DOHH2 (cell line): ENCODE data around the gene DAP.
"Not testable (repeated sequence)": the region's sequence is repeated elsewhere in the genome, so short reads cannot be mapped to it uniquely, and the experiment has no call there.

ENCODE experiments used
- H3F3A ChIP-seq: fragments of 200-600 bp; sonication (generic), shearing (Covaris generic); 2 replicates; pipeline ENCODE4 v1.6.0; 2016; ENCODE audit warnings: antibody characterized with exemption, mild to moderate bottlenecking; ENCODE audit not compliant: control insufficient read depth, insufficient read depth
- H3K27ac ChIP-seq: fragments of 200-600 bp; sonication (generic); 2 replicates; pipeline ENCODE4 v1.5.1; 2014; ENCODE audit warnings: low read depth, mild to moderate bottlenecking, low read length, moderate library complexity
- H3K27me3 ChIP-seq: fragments of 200-600 bp; sonication (generic); 2 replicates; pipeline ENCODE4 v1.6.1; 2014; ENCODE audit warnings: mild to moderate bottlenecking, low read length, mixed read lengths; ENCODE audit not compliant: control insufficient read depth
- H3K36me3 ChIP-seq: fragments of 200-600 bp; sonication (generic); 2 replicates; pipeline ENCODE4 v1.6.1; 2014; ENCODE audit warnings: mild to moderate bottlenecking, low read length, moderate library complexity, mixed read lengths; ENCODE audit not compliant: control insufficient read depth
- H3K4me1 ChIP-seq: fragments of 200-600 bp; sonication (generic); 2 replicates; pipeline ENCODE4 v1.6.1; 2014; ENCODE audit warnings: mild to moderate bottlenecking, low read length, mixed read lengths; ENCODE audit not compliant: control insufficient read depth
- H3K4me2 ChIP-seq: fragments of 200-600 bp; sonication (generic); 2 replicates; pipeline ENCODE4 v1.6.0; 2014; ENCODE audit warnings: mild to moderate bottlenecking, low read length, moderate library complexity
- H3K4me3 ChIP-seq: fragments of 200-600 bp; sonication (generic); 2 replicates; pipeline ENCODE4 v1.5.1; 2014; ENCODE audit warnings: mild to moderate bottlenecking, low read length, mixed read lengths
- H3K79me2 ChIP-seq: fragments of 200-600 bp; sonication (generic); 2 replicates; pipeline ENCODE4 v1.6.1; 2014; ENCODE audit warnings: mild to moderate bottlenecking, low read length, mixed read lengths; ENCODE audit not compliant: control insufficient read depth
- H3K9me2 ChIP-seq: fragments of 200-600 bp; sonication (generic); replicated peaks from 2 replicates; pipeline ENCODE4 v1.6.1; 2014; ENCODE audit warnings: mild to moderate bottlenecking, low read length, mixed read lengths; ENCODE audit not compliant: control insufficient read depth
- H3K9me3 ChIP-seq: fragments of 200-600 bp; sonication (generic); 2 replicates; pipeline ENCODE4 v1.6.1; 2014; ENCODE audit warnings: antibody characterized with exemption, low read length, mixed read lengths; ENCODE audit not compliant: control insufficient read depth, insufficient read depth
- H4K20me1 ChIP-seq: fragments of 200-600 bp; sonication (generic); 2 replicates; pipeline ENCODE4 v1.6.0; 2014; ENCODE audit warnings: low read depth, mild to moderate bottlenecking, antibody characterized with exemption, low read length, moderate library complexity; ENCODE audit not compliant: control insufficient read depth, insufficient read depth
- EZH2phosphoT487 ChIP-seq: fragments of 200-600 bp; sonication (generic); IDR thresholded peaks from 2 replicates; pipeline ENCODE4 v1.6.1; 2017; ENCODE audit warnings: borderline replicate concordance, mild to moderate bottlenecking, antibody characterized with exemption, low read length, moderate library complexity, mixed read lengths
- TF ChIP-seq, protein P1 (sequence below): fragments of 200-600 bp; sonication (generic); IDR thresholded peaks from one replicate; pipeline ENCODE4 v1.5.1; 2014; ENCODE audit warnings: antibody characterized with exemption, mild to moderate bottlenecking, low read depth, low read length; ENCODE audit not compliant: poor library complexity, severe bottlenecking

The DAP gene

DNA sequence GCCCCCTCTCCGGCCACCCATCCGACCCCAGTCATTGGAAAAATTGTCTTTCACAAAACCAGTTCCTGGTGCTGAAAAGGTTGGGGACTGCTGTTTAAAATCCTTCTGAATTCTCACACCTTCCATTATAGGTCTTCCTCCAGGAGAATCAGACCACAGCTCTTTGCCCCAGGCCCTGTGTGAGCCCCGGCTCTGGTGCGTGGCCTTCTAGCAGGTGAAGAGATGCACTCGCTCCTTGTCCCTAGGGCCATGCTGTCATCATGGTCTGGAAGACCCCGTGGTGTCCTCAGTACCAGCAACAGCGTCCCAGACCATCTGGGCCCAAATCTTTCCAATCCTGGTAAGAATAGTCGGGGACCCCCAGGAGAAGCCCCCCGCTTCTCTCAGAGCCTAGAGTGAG is 95.2 kb downstream of the DAP start:
- no peak overlapping the region for H3K27ac ChIP-seq
- H3K4me2 ChIP-seq = no peak overlapping the region
- H4K20me1 ChIP-seq = no peaks in the 10 kb centered on the region
- no peaks in the 10 kb centered on the region for H3K79me2 ChIP-seq
- no peaks in the 10 kb centered on the region for H3K9me3 ChIP-seq
- no peak for TF ChIP-seq EZH2phosphoT487
- TF ChIP-seq, protein P1, sequence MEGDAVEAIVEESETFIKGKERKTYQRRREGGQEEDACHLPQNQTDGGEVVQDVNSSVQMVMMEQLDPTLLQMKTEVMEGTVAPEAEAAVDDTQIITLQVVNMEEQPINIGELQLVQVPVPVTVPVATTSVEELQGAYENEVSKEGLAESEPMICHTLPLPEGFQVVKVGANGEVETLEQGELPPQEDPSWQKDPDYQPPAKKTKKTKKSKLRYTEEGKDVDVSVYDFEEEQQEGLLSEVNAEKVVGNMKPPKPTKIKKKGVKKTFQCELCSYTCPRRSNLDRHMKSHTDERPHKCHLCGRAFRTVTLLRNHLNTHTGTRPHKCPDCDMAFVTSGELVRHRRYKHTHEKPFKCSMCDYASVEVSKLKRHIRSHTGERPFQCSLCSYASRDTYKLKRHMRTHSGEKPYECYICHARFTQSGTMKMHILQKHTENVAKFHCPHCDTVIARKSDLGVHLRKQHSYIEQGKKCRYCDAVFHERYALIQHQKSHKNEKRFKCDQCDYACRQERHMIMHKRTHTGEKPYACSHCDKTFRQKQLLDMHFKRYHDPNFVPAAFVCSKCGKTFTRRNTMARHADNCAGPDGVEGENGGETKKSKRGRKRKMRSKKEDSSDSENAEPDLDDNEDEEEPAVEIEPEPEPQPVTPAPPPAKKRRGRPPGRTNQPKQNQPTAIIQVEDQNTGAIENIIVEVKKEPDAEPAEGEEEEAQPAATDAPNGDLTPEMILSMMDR = no peak
- no peak overlapping the region for H3K4me3 ChIP-seq
- no peaks in the 10 kb centered on the region for H3K9me2 ChIP-seq
- no peaks in the 10 kb centered on the region for H3K4me1 ChIP-seq
- H3F3A ChIP-seq = no peaks in the 10 kb centered on the region
- H3K36me3 ChIP-seq = no peaks in the 10 kb centered on the region
- H3K27me3 ChIP-seq = peaks cover 2% of the 10 kb centered on the region

DNA sequence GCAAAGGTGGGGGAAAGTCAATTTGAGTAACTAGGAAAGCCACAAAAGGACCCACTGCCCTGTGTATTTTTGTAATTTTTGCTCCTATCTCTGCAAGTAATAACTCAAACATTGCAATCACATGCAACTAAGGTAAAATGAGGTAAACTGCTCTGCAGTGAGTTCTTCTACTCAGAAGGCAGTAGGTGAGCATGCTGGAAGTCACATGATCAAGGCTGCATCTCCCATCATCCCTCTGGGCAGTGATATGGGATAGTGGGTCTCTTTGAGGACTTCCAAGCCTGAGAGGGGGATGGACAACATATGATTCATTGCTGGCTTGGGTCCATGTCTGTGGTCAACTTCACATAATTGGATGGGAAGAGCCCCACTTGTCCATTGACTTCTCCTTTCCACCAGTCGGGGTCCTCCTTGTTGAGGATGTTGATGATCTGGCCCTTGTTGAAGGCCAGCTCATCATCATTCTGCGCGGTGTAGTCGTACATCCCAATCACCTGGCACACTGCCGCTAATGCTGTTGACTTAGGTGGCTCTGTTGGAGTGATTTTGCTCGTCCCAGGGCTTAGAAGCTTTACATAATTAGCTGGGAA is 96.8 kb downstream of the DAP start:
- not testable (repeated sequence) for H3K27ac ChIP-seq, H4K20me1 ChIP-seq, H3F3A ChIP-seq, H3K4me1 ChIP-seq, H3K9me3 ChIP-seq, H3K27me3 ChIP-seq, H3K4me3 ChIP-seq, H3K36me3 ChIP-seq, H3K79me2 ChIP-seq, H3K4me2 ChIP-seq, H3K9me2 ChIP-seq

DNA sequence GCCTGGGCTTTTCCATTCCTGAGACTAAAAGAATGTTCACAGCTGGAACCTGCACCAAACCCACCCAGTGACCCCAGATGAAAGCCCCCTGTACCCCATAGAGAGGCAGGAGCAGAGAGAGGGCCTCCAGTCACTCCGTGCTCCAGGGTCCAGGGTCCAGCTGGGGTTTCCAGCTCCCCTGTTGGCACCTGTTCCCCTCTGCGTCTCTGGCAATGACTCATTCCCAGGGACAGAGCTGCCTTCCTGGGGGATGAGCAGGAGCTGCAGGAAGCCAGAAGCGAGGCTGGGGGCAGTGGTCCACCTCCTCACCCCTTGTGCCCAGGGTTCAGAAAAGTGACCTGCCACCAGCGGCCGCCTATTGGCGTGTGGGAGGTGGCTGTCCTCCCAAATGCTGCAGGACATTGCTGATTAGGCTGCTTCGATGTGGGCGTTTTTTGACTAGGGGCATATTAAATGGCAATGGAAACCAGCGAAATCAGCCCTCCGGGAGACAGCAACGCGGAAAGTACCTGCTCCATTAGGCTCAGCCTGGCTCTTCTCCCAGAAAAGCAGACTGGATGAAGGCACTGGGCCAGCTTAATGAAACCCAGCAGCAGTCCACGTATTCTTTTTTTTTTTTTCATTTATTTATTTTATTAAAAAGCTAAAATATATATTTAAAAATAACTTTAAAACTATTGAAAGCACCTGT is 97.4 kb downstream of the DAP start:
- Histone ChIP-seq H4K20me1 (no peaks in the 10 kb centered on the region), H3K4me1 (no peaks in the 10 kb centered on the region), H3K4me3 (no peak overlapping the region), H3K27me3 (no peaks in the 10 kb centered on the region), H3K36me3 (no peaks in the 10 kb centered on the region), H3K9me3 (no peaks in the 10 kb centered on the region), H3K27ac (no peak overlapping the region), H3F3A (no peaks in the 10 kb centered on the region), H3K79me2 (no peaks in the 10 kb centered on the region), H3K4me2 (no peak overlapping the region), H3K9me2 (no peaks in the 10 kb centered on the region)
- no peak for TF ChIP-seq EZH2phosphoT487
- TF ChIP-seq, protein P1 = no peak

DNA sequence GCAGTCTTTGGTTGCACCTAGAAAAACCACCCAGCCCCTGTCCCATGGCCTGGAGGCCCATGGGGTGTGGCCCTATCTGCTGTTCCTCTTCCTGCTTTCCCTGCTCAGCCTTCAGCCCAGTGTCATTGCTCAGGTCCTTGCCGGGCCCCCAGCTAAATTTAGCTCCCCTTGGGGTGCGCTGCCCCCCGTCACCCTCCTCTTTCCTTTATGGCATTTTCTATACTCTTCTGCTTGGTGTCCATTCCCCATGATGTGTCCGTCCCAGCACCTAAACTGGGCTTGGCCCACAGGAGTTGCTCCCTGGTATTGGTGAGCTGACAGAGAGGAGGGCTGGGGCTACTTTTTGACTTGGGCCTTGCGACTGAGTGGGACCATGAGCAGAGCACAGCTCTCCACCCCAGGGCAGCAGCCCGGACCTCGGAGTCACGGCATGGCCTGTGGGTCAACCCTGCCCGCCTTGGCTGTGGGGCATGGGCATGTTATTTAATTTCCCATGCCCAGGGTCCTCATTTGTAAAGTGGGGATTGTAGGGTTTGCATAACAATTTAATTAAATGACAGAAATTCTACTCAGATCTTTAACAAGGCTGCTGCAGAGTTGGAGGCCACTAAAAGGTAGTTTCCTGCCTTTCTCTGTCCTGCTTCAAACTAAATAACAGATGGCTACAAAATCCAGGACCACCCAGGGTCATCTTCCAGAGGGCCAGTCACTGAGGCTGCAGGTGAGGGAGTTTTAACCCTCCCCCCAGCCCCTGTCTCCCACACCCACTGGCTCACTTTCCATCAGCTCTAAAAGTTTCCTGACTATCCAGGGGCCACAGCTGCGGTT is 98.2 kb downstream of the DAP start:
- no peak for TF ChIP-seq EZH2phosphoT487
- TF ChIP-seq, protein P1 = no peak

More for the DNA sequence above, 98.2 kb downstream of the DAP start:
- H3K4me1 ChIP-seq = no peaks in the 10 kb centered on the region
- H3K9me3 ChIP-seq = no peaks in the 10 kb centered on the region
- no peaks in the 10 kb centered on the region for H3K36me3 ChIP-seq
- H3K9me2 ChIP-seq = no peaks in the 10 kb centered on the region
- no peak overlapping the region for H3K4me3 ChIP-seq
- H4K20me1 ChIP-seq = no peaks in the 10 kb centered on the region
- H3K27ac ChIP-seq = no peak overlapping the region
- no peaks in the 10 kb centered on the region for H3K79me2 ChIP-seq
- no peaks in the 10 kb centered on the region for H3F3A ChIP-seq
- no peaks in the 10 kb centered on the region for H3K27me3 ChIP-seq
- H3K4me2 ChIP-seq = no peak overlapping the region
